ENCODE results near the gene SLC45A2.

The SLC45A2 gene

GRCh38 chr5:33928283-33928682, 56.2 kb downstream of the SLC45A2 start:
- ATAC-seq: no peak
- TF ChIP-seq BACH2 (CRISPR knock-in tag; IDR thresholded peaks at IDR 0.05; ENCODE audit: borderline replicate concordance) (no peak), ZFP30 (CRISPR knock-in tag; IDR thresholded peaks at IDR 0.05) (no peak), SNAI2 (CRISPR knock-in tag; IDR thresholded peaks at IDR 0.05) (no peak), GLIS3 (CRISPR knock-in tag; IDR thresholded peaks at IDR 0.05) (no peak), ARNTL (CRISPR knock-in tag; IDR thresholded peaks at IDR 0.05; ENCODE audit: borderline replicate concordance, low read depth) (no peak), ZNF565 (CRISPR knock-in tag; conservative IDR thresholded peaks at IDR 0.05; ENCODE audit: low read depth) (no peak), CREB5 (CRISPR knock-in tag; IDR thresholded peaks at IDR 0.05; ENCODE audit: low read depth) (no peak)

- TF ChIP-seq ISL1 (CRISPR knock-in tag; IDR thresholded peaks at IDR 0.05): no peak
- no peak for TF ChIP-seq ESRRG (CRISPR knock-in tag; IDR thresholded peaks at IDR 0.05)
- no peak for TF ChIP-seq ZFP3 (CRISPR knock-in tag; IDR thresholded peaks at IDR 0.05)
- TF ChIP-seq POU6F1 (CRISPR knock-in tag; IDR thresholded peaks at IDR 0.05; ENCODE audit: borderline replicate concordance, low read depth): no peak
- TF ChIP-seq SNAI2 (CRISPR knock-in tag; IDR thresholded peaks at IDR 0.05): no peak
- no peak for TF ChIP-seq CREB5 (CRISPR knock-in tag; IDR thresholded peaks at IDR 0.05; ENCODE audit: low read depth)
- no peak for TF ChIP-seq ZFP30 (CRISPR knock-in tag; IDR thresholded peaks at IDR 0.05)
- no peak for TF ChIP-seq ZNF565 (CRISPR knock-in tag; conservative IDR thresholded peaks at IDR 0.05; ENCODE audit: low read depth)
- TF ChIP-seq GLIS3 (CRISPR knock-in tag; IDR thresholded peaks at IDR 0.05): no peak
- TF ChIP-seq BACH2 (CRISPR knock-in tag; IDR thresholded peaks at IDR 0.05; ENCODE audit: borderline replicate concordance): no peak
- TF ChIP-seq ZNF8 (CRISPR knock-in tag; IDR thresholded peaks at IDR 0.05): no peak
- no peak for TF ChIP-seq TOX (CRISPR knock-in tag; IDR thresholded peaks at IDR 0.05; ENCODE audit: borderline replicate concordance)
- TF ChIP-seq OSR1 (CRISPR knock-in tag; IDR thresholded peaks at IDR 0.05): no peak
- no peak for TF ChIP-seq CSDC2 (CRISPR knock-in tag; IDR thresholded peaks at IDR 0.05)
- no peak for ATAC-seq
Observed at GRCh38 chr5:33927685-33928084, 56.8 kb downstream of the SLC45A2 start.

- no peak for ATAC-seq
- TF ChIP-seq PPARA (CRISPR knock-in tag; IDR thresholded peaks at IDR 0.05; ENCODE audit: borderline replicate concordance) (no peak), CSRNP3 (CRISPR knock-in tag; IDR thresholded peaks at IDR 0.05) (no peak), ESRRG (CRISPR knock-in tag; IDR thresholded peaks at IDR 0.05) (no peak), TSHZ2 (CRISPR knock-in tag; IDR thresholded peaks at IDR 0.05) (no peak), GLIS3 (CRISPR knock-in tag; IDR thresholded peaks at IDR 0.05) (no peak), ZNF8 (CRISPR knock-in tag; IDR thresholded peaks at IDR 0.05) (no peak), RARB (CRISPR knock-in tag; IDR thresholded peaks at IDR 0.05) (no peak), TCF4 (CRISPR knock-in tag; IDR thresholded peaks at IDR 0.05; ENCODE audit: borderline replicate concordance) (no peak), ARNTL (CRISPR knock-in tag; IDR thresholded peaks at IDR 0.05; ENCODE audit: borderline replicate concordance, low read depth) (no peak), ZNF70 (CRISPR knock-in tag; IDR thresholded peaks at IDR 0.05) (no peak), BACH2 (CRISPR knock-in tag; IDR thresholded peaks at IDR 0.05; ENCODE audit: borderline replicate concordance) (no peak), TOX (CRISPR knock-in tag; IDR thresholded peaks at IDR 0.05; ENCODE audit: borderline replicate concordance) (no peak), OSR1 (CRISPR knock-in tag; IDR thresholded peaks at IDR 0.05) (no peak), ZC3H10 (CRISPR knock-in tag; IDR thresholded peaks at IDR 0.05) (no peak), ISL1 (CRISPR knock-in tag; IDR thresholded peaks at IDR 0.05) (no peak), ZNF565 (CRISPR knock-in tag; conservative IDR thresholded peaks at IDR 0.05; ENCODE audit: low read depth) (no peak), CSDC2 (CRISPR knock-in tag; IDR thresholded peaks at IDR 0.05) (no peak), SNAI2 (CRISPR knock-in tag; IDR thresholded peaks at IDR 0.05) (no peak), CREB5 (CRISPR knock-in tag; IDR thresholded peaks at IDR 0.05; ENCODE audit: low read depth) (no peak)
Observed at GRCh38 chr5:33925278-33925677, 59.2 kb downstream of the SLC45A2 start.

All from SK-N-SH treated with all-trans-retinoic acid at 6 μM for 48 hours (cell line).